ENCODE results near the gene PRKAR1B.

DNA sequence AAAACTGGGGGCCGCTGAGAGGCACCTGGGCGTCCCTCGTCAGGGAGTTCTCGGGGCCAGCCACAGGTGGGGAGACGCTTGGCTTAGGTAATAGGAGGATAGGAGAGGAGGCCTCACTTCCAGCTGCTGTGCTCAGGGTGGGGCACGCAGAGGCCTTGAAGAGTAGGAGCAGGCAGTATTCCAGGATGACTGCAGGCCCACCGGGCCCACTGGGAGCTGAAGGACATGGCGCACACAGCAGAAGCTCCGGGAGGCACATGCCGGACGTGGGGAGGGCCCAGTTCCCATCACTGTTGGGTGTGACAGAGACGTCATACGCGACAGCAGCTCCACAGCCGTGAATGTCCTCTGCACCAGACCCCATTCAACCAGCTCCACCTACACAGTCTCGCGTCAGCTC lies 185.4 kb downstream of the PRKAR1B start:
- TF ChIP-seq, protein P1, sequence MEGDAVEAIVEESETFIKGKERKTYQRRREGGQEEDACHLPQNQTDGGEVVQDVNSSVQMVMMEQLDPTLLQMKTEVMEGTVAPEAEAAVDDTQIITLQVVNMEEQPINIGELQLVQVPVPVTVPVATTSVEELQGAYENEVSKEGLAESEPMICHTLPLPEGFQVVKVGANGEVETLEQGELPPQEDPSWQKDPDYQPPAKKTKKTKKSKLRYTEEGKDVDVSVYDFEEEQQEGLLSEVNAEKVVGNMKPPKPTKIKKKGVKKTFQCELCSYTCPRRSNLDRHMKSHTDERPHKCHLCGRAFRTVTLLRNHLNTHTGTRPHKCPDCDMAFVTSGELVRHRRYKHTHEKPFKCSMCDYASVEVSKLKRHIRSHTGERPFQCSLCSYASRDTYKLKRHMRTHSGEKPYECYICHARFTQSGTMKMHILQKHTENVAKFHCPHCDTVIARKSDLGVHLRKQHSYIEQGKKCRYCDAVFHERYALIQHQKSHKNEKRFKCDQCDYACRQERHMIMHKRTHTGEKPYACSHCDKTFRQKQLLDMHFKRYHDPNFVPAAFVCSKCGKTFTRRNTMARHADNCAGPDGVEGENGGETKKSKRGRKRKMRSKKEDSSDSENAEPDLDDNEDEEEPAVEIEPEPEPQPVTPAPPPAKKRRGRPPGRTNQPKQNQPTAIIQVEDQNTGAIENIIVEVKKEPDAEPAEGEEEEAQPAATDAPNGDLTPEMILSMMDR (conservative IDR thresholded peaks at IDR 0.05): no peak
- TF ChIP-seq EZH2 (IDR thresholded peaks at IDR 0.05; ENCODE audit: low read depth): no peak

Measured in PC-9 (cell line).